Liver (tissue), 9 donors: ENCODE results near the gene CHM. TPM values are rescaled to one million over a fixed set of nuclear protein-coding genes. Genes with fewer than 3 reads are reported as not detected.
"Not testable (repeated sequence)": the region's sequence is repeated elsewhere in the genome, so short reads cannot be mapped to it uniquely, and the experiment has no call there.

Experiments
- DNase-seq: peaks from one replicate; pipeline ENCODE4 v3.0.0-alpha.2; 2017; ENCODE audit warnings: low spot score
- H3K27ac ChIP-seq, 2 donors: one replicate each; pipeline ENCODE4 v1.7.0; 2013; ENCODE audit warnings: inconsistent platforms in 2 of 2, low read length in 2 of 2, control low read depth in 1 of 2, low read depth in 1 of 2, mild to moderate bottlenecking in 1 of 2
- H3K27me3 ChIP-seq, 4 donors: one replicate each; pipeline versions ENCODE4 v1.6.1 to v1.7.0; 2013; ENCODE audit warnings: low read length in 3 of 4, inconsistent platforms in 1 of 4, mild to moderate bottlenecking in 1 of 4, moderate library complexity in 1 of 4; ENCODE audit not compliant: control insufficient read depth in 4 of 4, insufficient read depth in 4 of 4
- H3K36me3 ChIP-seq, 4 donors: one replicate each; pipeline versions ENCODE4 v1.6.1 to v1.7.0; 2013; ENCODE audit warnings: low read length in 3 of 4, mild to moderate bottlenecking in 3 of 4, low read depth in 1 of 4, moderate library complexity in 1 of 4; ENCODE audit not compliant: control insufficient read depth in 4 of 4, insufficient read depth in 3 of 4
- H3K4me1 ChIP-seq, 4 donors: one replicate each; pipeline versions ENCODE4 v1.6.1 to v1.7.0; 2013; ENCODE audit warnings: low read length in 3 of 4, mild to moderate bottlenecking in 3 of 4, moderate library complexity in 1 of 4; ENCODE audit not compliant: control insufficient read depth in 4 of 4, insufficient read depth in 4 of 4
- H3K4me3 ChIP-seq, 3 donors: one replicate each; pipeline versions ENCODE4 v1.6.1 to v1.7.0; 2013; ENCODE audit warnings: low read length in 3 of 3, control low read depth in 1 of 3, low read depth in 1 of 3, mild to moderate bottlenecking in 1 of 3
- H3K9ac ChIP-seq, 2 donors: one replicate each; pipeline ENCODE4 v1.7.0; 2013; ENCODE audit warnings: low read length in 2 of 2, mild to moderate bottlenecking in 2 of 2, moderate library complexity in 2 of 2, control low read depth in 1 of 2, low read depth in 1 of 2
- H3K9me3 ChIP-seq, 4 donors: one replicate each; pipeline versions ENCODE4 v1.6.1 to v1.7.0; 2013; ENCODE audit warnings: low read length in 3 of 4; ENCODE audit not compliant: control insufficient read depth in 4 of 4
- ATF3 ChIP-seq: IDR thresholded peaks from 2 replicates; pipeline ENCODE4 v1.6.1; 2016; ENCODE audit warnings: antibody characterized with exemption
- FOXA2 ChIP-seq: IDR thresholded peaks from 2 replicates; pipeline ENCODE4 v1.6.1; 2016; ENCODE audit warnings: antibody characterized with exemption
- GABPA ChIP-seq, 2 donors: IDR thresholded peaks in 1 of 2; conservative IDR thresholded peaks in 1 of 2; 2 replicates each; pipeline ENCODE4 v1.6.1; 2016; ENCODE audit warnings: antibody characterized with exemption in 2 of 2, mild to moderate bottlenecking in 1 of 2, moderate library complexity in 1 of 2
- HNF4A ChIP-seq, 2 donors: conservative IDR thresholded peaks; 2 replicates each; pipeline ENCODE4 v1.6.1; 2016; ENCODE audit warnings: antibody characterized with exemption in 2 of 2, mild to moderate bottlenecking in 2 of 2
- HNF4G ChIP-seq: IDR thresholded peaks from 2 replicates; pipeline ENCODE4 v1.6.1; 2016; ENCODE audit warnings: antibody characterized with exemption
- JUND ChIP-seq, 2 donors: IDR thresholded peaks; 2 replicates each; pipeline ENCODE4 v1.6.1; 2016; ENCODE audit warnings: antibody characterized with exemption in 2 of 2
- MAX ChIP-seq: IDR thresholded peaks from 2 replicates; pipeline ENCODE4 v1.6.1; 2016; ENCODE audit warnings: antibody characterized with exemption
- NR2F2 ChIP-seq: IDR thresholded peaks from 2 replicates; pipeline ENCODE4 v1.6.1; 2016; ENCODE audit warnings: antibody characterized with exemption
- RXRA ChIP-seq, 2 donors: IDR thresholded peaks; 2 replicates each; pipeline ENCODE4 v1.6.1; 2017 to 2018; ENCODE audit warnings: antibody characterized with exemption in 2 of 2, mild to moderate bottlenecking in 1 of 2
- SP1 ChIP-seq: IDR thresholded peaks from 2 replicates; pipeline ENCODE4 v1.6.1; 2018; ENCODE audit warnings: antibody characterized with exemption, mild to moderate bottlenecking
- TAF1 ChIP-seq: conservative IDR thresholded peaks from 2 replicates; pipeline ENCODE4 v1.6.1; 2016; ENCODE audit warnings: antibody characterized with exemption, mild to moderate bottlenecking
- YY1 ChIP-seq: IDR thresholded peaks from 2 replicates; pipeline ENCODE4 v1.6.1; 2016; ENCODE audit warnings: antibody characterized with exemption, mild to moderate bottlenecking
- WGBS: extraction: QIAGEN DNeasy Blood & Tissue Kit; methylation state at CpG from one replicate; pipeline ENCODE4 v1.1.7; 2013; 5-methylcytosine and 5-hydroxymethylcytosine counted together
- polyA plus RNA-seq, 2 donors: library from polyadenylated mRNA; stranded (reverse) in 1 of 2; unstranded in 1 of 2; fragments of 200-250 nt in 1 of 2; fragments of >200 nt in 1 of 2; fragmentation: Nextera tagmentation in 1 of 2; extraction: Ambion mirVana in 1 of 2; gene quantifications; one replicate each; pipeline versions ENCODE4 v1.2.1 to v1.2.3, GENCODE V29; 2013 to 2015
- total RNA-seq, 2 donors: library from RNA; depleted of rRNA; stranded (reverse); fragments of >200 nt; gene quantifications; one replicate each; pipeline ENCODE4 v1.2.3, GENCODE V29; 2014
- TF ChIP-seq, protein P1 (sequence below): fragments of 150-350 bp; IDR thresholded peaks from 2 replicates; pipeline ENCODE4 v1.5.1; 2017; ENCODE audit warnings: improper control_type of control experiment, low read depth, low read length; ENCODE audit not compliant: missing input control
- TF ChIP-seq, protein P2 (sequence below): IDR thresholded peaks from 2 replicates; pipeline ENCODE4 v1.6.1; 2016; ENCODE audit warnings: antibody characterized with exemption, mild to moderate bottlenecking
- TF ChIP-seq, protein P3 (sequence below): IDR thresholded peaks from 2 replicates; pipeline ENCODE4 v1.6.1; 2016; ENCODE audit warnings: antibody characterized with exemption
- donor health status: healthy.
- donor health status: healthy.
- donor health status: healthy.
- donor health status: healthy.
- donor health status: healthy.

The CHM gene
- total and polyA plus RNA-seq, 4 donors: 5.1 to 8.1 (median 6.4) TPM

- Histone ChIP-seq H3K27ac (no peak overlapping the region), H3K9me3 (no peaks in the 10 kb centered on the region), H3K27me3 (no peaks in the 10 kb centered on the region), H3K9ac (no peak overlapping the region), H3K4me3 (no peak overlapping the region), H3K4me1 (no peaks in the 10 kb centered on the region), H3K36me3 (peaks cover 0 to 2% (median 0%) of the 10 kb centered on the region in 4 donors)
- DNase-seq: no peak
- TF ChIP-seq YY1: no peak
- WGBS: 95% methylated on average over 5 of the region's 5 CpGs
Observed at GRCh38 chrX:85963736-85964135, 83.6 kb downstream of the CHM start.

- H3K4me3 ChIP-seq: no peak overlapping the region
- H3K27me3 ChIP-seq: no peaks in the 10 kb centered on the region
- H3K9me3 ChIP-seq: peaks cover 0 to 3% (median 1%) of the 10 kb centered on the region in 4 donors
- H3K36me3 ChIP-seq: peaks cover 0 to 6% (median 2%) of the 10 kb centered on the region in 4 donors
- TF ChIP-seq, protein P1, sequence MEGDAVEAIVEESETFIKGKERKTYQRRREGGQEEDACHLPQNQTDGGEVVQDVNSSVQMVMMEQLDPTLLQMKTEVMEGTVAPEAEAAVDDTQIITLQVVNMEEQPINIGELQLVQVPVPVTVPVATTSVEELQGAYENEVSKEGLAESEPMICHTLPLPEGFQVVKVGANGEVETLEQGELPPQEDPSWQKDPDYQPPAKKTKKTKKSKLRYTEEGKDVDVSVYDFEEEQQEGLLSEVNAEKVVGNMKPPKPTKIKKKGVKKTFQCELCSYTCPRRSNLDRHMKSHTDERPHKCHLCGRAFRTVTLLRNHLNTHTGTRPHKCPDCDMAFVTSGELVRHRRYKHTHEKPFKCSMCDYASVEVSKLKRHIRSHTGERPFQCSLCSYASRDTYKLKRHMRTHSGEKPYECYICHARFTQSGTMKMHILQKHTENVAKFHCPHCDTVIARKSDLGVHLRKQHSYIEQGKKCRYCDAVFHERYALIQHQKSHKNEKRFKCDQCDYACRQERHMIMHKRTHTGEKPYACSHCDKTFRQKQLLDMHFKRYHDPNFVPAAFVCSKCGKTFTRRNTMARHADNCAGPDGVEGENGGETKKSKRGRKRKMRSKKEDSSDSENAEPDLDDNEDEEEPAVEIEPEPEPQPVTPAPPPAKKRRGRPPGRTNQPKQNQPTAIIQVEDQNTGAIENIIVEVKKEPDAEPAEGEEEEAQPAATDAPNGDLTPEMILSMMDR: no peak
- no peak for TF ChIP-seq GABPA (IDR thresholded peaks at IDR 0.05 in 1 of 2, conservative IDR thresholded peaks at IDR 0.05 in 1 of 2)
- no peak for TF ChIP-seq NR2F2
- no peak for TF ChIP-seq RXRA (IDR thresholded peaks at IDR 0.05)
- TF ChIP-seq JUND (IDR thresholded peaks at IDR 0.05): no peak
- TF ChIP-seq, protein P2, sequence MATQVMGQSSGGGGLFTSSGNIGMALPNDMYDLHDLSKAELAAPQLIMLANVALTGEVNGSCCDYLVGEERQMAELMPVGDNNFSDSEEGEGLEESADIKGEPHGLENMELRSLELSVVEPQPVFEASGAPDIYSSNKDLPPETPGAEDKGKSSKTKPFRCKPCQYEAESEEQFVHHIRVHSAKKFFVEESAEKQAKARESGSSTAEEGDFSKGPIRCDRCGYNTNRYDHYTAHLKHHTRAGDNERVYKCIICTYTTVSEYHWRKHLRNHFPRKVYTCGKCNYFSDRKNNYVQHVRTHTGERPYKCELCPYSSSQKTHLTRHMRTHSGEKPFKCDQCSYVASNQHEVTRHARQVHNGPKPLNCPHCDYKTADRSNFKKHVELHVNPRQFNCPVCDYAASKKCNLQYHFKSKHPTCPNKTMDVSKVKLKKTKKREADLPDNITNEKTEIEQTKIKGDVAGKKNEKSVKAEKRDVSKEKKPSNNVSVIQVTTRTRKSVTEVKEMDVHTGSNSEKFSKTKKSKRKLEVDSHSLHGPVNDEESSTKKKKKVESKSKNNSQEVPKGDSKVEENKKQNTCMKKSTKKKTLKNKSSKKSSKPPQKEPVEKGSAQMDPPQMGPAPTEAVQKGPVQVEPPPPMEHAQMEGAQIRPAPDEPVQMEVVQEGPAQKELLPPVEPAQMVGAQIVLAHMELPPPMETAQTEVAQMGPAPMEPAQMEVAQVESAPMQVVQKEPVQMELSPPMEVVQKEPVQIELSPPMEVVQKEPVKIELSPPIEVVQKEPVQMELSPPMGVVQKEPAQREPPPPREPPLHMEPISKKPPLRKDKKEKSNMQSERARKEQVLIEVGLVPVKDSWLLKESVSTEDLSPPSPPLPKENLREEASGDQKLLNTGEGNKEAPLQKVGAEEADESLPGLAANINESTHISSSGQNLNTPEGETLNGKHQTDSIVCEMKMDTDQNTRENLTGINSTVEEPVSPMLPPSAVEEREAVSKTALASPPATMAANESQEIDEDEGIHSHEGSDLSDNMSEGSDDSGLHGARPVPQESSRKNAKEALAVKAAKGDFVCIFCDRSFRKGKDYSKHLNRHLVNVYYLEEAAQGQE: no peak
- TF ChIP-seq FOXA2: no peak
- TF ChIP-seq SP1: no peak
- TF ChIP-seq, protein P3, sequence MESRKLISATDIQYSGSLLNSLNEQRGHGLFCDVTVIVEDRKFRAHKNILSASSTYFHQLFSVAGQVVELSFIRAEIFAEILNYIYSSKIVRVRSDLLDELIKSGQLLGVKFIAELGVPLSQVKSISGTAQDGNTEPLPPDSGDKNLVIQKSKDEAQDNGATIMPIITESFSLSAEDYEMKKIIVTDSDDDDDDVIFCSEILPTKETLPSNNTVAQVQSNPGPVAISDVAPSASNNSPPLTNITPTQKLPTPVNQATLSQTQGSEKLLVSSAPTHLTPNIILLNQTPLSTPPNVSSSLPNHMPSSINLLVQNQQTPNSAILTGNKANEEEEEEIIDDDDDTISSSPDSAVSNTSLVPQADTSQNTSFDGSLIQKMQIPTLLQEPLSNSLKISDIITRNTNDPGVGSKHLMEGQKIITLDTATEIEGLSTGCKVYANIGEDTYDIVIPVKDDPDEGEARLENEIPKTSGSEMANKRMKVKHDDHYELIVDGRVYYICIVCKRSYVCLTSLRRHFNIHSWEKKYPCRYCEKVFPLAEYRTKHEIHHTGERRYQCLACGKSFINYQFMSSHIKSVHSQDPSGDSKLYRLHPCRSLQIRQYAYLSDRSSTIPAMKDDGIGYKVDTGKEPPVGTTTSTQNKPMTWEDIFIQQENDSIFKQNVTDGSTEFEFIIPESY: no peak
- TF ChIP-seq TAF1: no peak
- no peak for TF ChIP-seq HNF4A (conservative IDR thresholded peaks at IDR 0.05)
- TF ChIP-seq MAX: no peak
- TF ChIP-seq HNF4G: no peak
- no peak for TF ChIP-seq ATF3
- H3K9ac ChIP-seq: no peak overlapping the region
- 66% methylated on average over 3 of the region's 3 CpGs for WGBS
- no peak for DNase-seq
- no peaks in the 10 kb centered on the region for H3K4me1 ChIP-seq
- H3K27ac ChIP-seq: no peak overlapping the region
Observed at GRCh38 chrX:85955510-85955909, 91.8 kb downstream of the CHM start.

GRCh38 chrX:85944751-85945150 lies 102.6 kb downstream of the CHM start:
- not testable (repeated sequence) for H3K4me3 ChIP-seq, DNase-seq, H3K27ac ChIP-seq, H3K36me3 ChIP-seq, H3K9ac ChIP-seq, H3K27me3 ChIP-seq, H3K4me1 ChIP-seq
- peaks cover 0 to 11% (median 3%) of the 10 kb centered on the region in 4 donors for H3K9me3 ChIP-seq
- WGBS: 77% methylated on average over 4 of the region's 4 CpGs
